Neuronal stem cell (in vitro differentiated cells): ENCODE results near the gene BRMS1L.

Experiments
- DNase-seq: peaks from one replicate; pipeline ENCODE4 v3.0.0-alpha.2; 2013; ENCODE audit warnings: low spot score
- H2AFZ ChIP-seq: one replicate; pipeline ENCODE4 v1.6.1; 2013; ENCODE audit warnings: mild to moderate bottlenecking, low read length, inconsistent platforms
- H2AK5ac ChIP-seq: 2 replicates; pipeline ENCODE4 v1.6.1; 2013; ENCODE audit warnings: low read depth, mild to moderate bottlenecking, inconsistent platforms, low read length, moderate library complexity, mixed read lengths
- H2BK120ac ChIP-seq: 2 replicates; pipeline ENCODE4 v1.6.1; 2013; ENCODE audit warnings: low read depth, mild to moderate bottlenecking, inconsistent platforms, low read length, moderate library complexity, mixed read lengths
- H2BK12ac ChIP-seq: one replicate; pipeline ENCODE4 v1.6.1; 2013; ENCODE audit warnings: low read length, inconsistent platforms
- H2BK15ac ChIP-seq: 2 replicates; pipeline ENCODE4 v1.6.1; 2013; ENCODE audit warnings: mild to moderate bottlenecking, low read length, inconsistent platforms, mixed read lengths
- H2BK5ac ChIP-seq: one replicate; pipeline ENCODE4 v1.6.1; 2013; ENCODE audit warnings: inconsistent platforms, mild to moderate bottlenecking, low read length, moderate library complexity
- H3K14ac ChIP-seq: one replicate; pipeline ENCODE4 v1.6.1; 2013; ENCODE audit warnings: low read length, inconsistent platforms
- H3K18ac ChIP-seq: 2 replicates; pipeline ENCODE4 v1.6.1; 2013; ENCODE audit warnings: low read length, inconsistent platforms
- H3K23ac ChIP-seq: 2 replicates; pipeline ENCODE4 v1.6.1; 2013; ENCODE audit warnings: low read depth, mild to moderate bottlenecking, mixed read lengths, low read length, inconsistent platforms; ENCODE audit not compliant: poor library complexity
- H3K27ac ChIP-seq: replicated peaks from 3 replicates; pipeline ENCODE4 v1.5.1; 2013; ENCODE audit warnings: low read length, inconsistent platforms
- H3K27me3 ChIP-seq, 3 experiments: 2 replicates each; pipeline ENCODE4 v1.6.1; 2013; ENCODE audit warnings: low read length in 3 of 3, mild to moderate bottlenecking in 2 of 3, inconsistent platforms in 1 of 3, low read depth in 1 of 3, mixed read lengths in 1 of 3, moderate library complexity in 1 of 3; ENCODE audit not compliant: control insufficient read depth in 3 of 3, insufficient read depth in 3 of 3
- H3K36me3 ChIP-seq, 2 donors: replicated peaks in 1 of 2; 2 replicates each; pipeline ENCODE4 v1.6.1; 2013; ENCODE audit warnings: low read length in 2 of 2; ENCODE audit not compliant: control insufficient read depth in 2 of 2, insufficient read depth in 2 of 2
- H3K4ac ChIP-seq: 2 replicates; pipeline ENCODE4 v1.6.1; 2013; ENCODE audit warnings: inconsistent platforms, mild to moderate bottlenecking, low read length, moderate library complexity
- H3K4me1 ChIP-seq, 2 donors: 1 replicate in 1 of 2; 2 replicates in 1 of 2; pipeline ENCODE4 v1.6.1; 2013; ENCODE audit warnings: low read length in 2 of 2, low read depth in 1 of 2; ENCODE audit not compliant: control insufficient read depth in 2 of 2, insufficient read depth in 1 of 2
- H3K4me2 ChIP-seq: one replicate; pipeline ENCODE4 v1.6.1; 2013; ENCODE audit warnings: mild to moderate bottlenecking, low read length, inconsistent platforms; ENCODE audit not compliant: insufficient read depth, poor library complexity, severe bottlenecking
- H3K4me3 ChIP-seq, 2 donors: 2 replicates each; pipeline ENCODE4 v1.5.1; 2013; ENCODE audit warnings: low read length in 2 of 2, mild to moderate bottlenecking in 2 of 2, inconsistent platforms in 1 of 2, moderate library complexity in 1 of 2
- H3K79me1 ChIP-seq: one replicate; pipeline ENCODE4 v1.6.1; 2013; ENCODE audit warnings: low read depth, mild to moderate bottlenecking, inconsistent platforms, low read length, moderate library complexity
- H3K9ac ChIP-seq: one replicate; pipeline ENCODE4 v1.6.1; 2013; ENCODE audit warnings: mild to moderate bottlenecking, low read depth, low read length, inconsistent platforms; ENCODE audit not compliant: poor library complexity
- H3K9me3 ChIP-seq, 2 donors: replicated peaks in 1 of 2; 2 replicates each; pipeline versions ENCODE3 to v1.6.1; 2013; ENCODE audit warnings: low read length in 2 of 2, mild to moderate bottlenecking in 2 of 2, inconsistent platforms in 1 of 2, low read depth in 1 of 2, mixed read lengths in 1 of 2, moderate library complexity in 1 of 2; ENCODE audit not compliant: control insufficient read depth in 2 of 2, insufficient read depth in 1 of 2
- H4K8ac ChIP-seq: one replicate; pipeline ENCODE4 v1.6.1; 2013; ENCODE audit warnings: low read depth, mild to moderate bottlenecking, inconsistent platforms, low read length, moderate library complexity
- H4K91ac ChIP-seq: one replicate; pipeline ENCODE4 v1.6.1; 2013; ENCODE audit warnings: low read length, low read depth, mild to moderate bottlenecking, inconsistent platforms; ENCODE audit not compliant: poor library complexity
- WGBS, 2 donors: extraction: QIAGEN DNeasy Blood & Tissue Kit; methylation state at CpG; one replicate each; pipeline ENCODE4 v1.1.7; 2013; ENCODE audit warnings: missing lambda C conversion rate in 2 of 2, mixed read lengths in 1 of 2; ENCODE audit not compliant: insufficient read length in 2 of 2, insufficient replicate concordance in 1 of 2; ENCODE audit errors: extremely low coverage in 2 of 2; 5-methylcytosine and 5-hydroxymethylcytosine counted together

BRMS1L gene

DNA sequence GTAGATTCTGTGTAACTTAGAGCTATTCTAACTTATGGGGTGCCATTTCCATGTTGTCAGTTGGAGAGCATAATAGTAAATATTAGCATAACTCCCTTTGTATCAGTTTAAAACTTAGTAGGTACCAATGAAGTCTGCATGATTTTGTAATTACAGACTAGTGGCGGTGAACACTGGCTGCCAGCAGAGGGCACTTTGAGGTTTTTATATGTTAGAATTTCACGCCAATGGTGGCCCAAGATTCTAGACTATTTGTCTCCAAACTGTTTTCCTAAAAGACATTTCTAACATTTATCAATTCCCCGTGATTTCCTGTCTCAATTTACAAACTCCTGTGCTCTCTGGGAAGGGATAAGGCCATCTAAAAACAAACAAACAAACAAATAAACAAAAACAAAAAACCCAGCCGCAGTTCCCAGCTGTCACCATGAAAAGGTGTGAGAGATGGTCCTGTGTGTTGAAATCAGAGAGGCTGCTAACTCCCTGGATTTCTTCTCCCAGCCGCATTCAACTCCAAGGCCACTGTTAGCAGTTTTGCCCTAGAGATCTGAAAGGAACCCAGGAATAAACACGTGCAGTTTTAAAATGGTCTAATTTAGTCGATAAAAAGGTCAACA lies 57.6 kb downstream of the BRMS1L start:
- Histone ChIP-seq H4K91ac (no peak overlapping the region), H3K27me3 (peaks cover 0 to 2% (median 0%) of the 10 kb centered on the region in 3 experiments), H3K4ac (no peak overlapping the region), H3K14ac (no peak overlapping the region), H2BK12ac (no peak overlapping the region), H4K8ac (no peak overlapping the region), H2BK120ac (no peak overlapping the region), H3K9me3 (no peaks in the 10 kb centered on the region), H2BK15ac (no peak overlapping the region), H3K4me1 (no peaks in the 10 kb centered on the region), H2BK5ac (no peak overlapping the region), H2AFZ (peak overlapping the region; percentile 36), H2AK5ac (no peak overlapping the region), H3K36me3 (no peaks in the 10 kb centered on the region), H3K18ac (no peak overlapping the region), H3K4me3 (no peak overlapping the region), H3K4me2 (no peak overlapping the region), H3K27ac (no peak overlapping the region), H3K9ac (no peak overlapping the region), H3K23ac (no peak overlapping the region), H3K79me1 (no peaks in the 10 kb centered on the region)
- DNase-seq: no peak
- WGBS, 2 donors: no CpG with 5 or more reads among the region's 7 CpGs

DNA sequence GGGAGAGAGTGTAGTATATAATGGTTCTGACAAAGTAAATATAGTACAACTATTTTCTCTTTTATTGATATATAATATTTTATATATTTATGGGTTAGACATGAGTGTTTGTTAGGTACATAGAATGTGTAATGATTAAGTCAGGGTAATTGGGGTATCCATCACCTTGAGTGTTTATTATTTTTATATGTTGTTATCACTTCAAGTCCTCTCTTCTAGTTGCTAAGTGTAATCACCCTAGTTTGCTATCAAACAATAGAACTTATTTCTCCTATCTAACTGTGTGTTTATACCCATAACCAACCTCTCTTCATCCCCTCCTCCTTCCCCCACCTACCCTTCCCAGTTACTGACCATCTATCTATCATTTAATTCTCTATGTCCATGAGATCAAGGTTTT lies 64.2 kb downstream of the BRMS1L start:
- no peaks in the 10 kb centered on the region for H3K79me1 ChIP-seq
- H3K4ac ChIP-seq: no peak overlapping the region
- H2AK5ac ChIP-seq: no peak overlapping the region
- H3K23ac ChIP-seq: no peak overlapping the region
- no peaks in the 10 kb centered on the region for H3K36me3 ChIP-seq
- no peak overlapping the region for H4K8ac ChIP-seq
- no peak overlapping the region for H3K4me2 ChIP-seq
- H3K27ac ChIP-seq: no peak overlapping the region
- no peak overlapping the region for H2BK12ac ChIP-seq
- H3K27me3 ChIP-seq: peaks cover 0 to 2% (median 0%) of the 10 kb centered on the region in 3 experiments
- no peak overlapping the region for H4K91ac ChIP-seq
- no peak for DNase-seq
- H3K9me3 ChIP-seq: no peaks in the 10 kb centered on the region
- no peak overlapping the region for H2BK5ac ChIP-seq
- H2BK120ac ChIP-seq: no peak overlapping the region
- H2AFZ ChIP-seq: no peak overlapping the region
- no peak overlapping the region for H2BK15ac ChIP-seq
- no peaks in the 10 kb centered on the region for H3K4me1 ChIP-seq
- H3K4me3 ChIP-seq: no peak overlapping the region
- no peak overlapping the region for H3K14ac ChIP-seq
- no peak overlapping the region for H3K9ac ChIP-seq
- no peak overlapping the region for H3K18ac ChIP-seq

DNA sequence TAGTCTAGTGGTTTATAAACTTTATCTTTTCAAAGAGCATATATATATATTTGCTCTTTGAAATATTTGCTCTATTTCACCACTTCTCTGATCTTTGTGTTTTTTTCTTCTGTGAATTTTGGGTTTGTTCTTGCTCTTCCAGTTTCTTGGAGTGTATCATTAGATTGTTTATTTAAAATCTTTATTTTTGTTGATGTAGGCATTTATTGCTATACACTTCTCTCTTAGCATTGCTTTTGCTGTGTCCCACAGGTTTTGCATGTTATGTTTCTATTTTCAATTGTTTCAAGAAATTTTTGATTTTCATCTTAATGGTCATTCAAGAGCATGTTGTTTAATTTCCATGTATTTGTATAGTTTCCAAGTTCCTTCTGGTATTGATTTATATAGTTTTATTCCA lies 69.1 kb downstream of the BRMS1L start:
- Histone ChIP-seq H3K18ac (no peak overlapping the region), H3K36me3 (no peaks in the 10 kb centered on the region), H3K9me3 (no peaks in the 10 kb centered on the region), H3K4ac (no peak overlapping the region), H2BK120ac (no peak overlapping the region), H3K27me3 (peaks cover 0 to 3% (median 0%) of the 10 kb centered on the region in 3 experiments), H3K4me2 (no peak overlapping the region), H2AK5ac (no peak overlapping the region), H2BK15ac (no peak overlapping the region), H3K79me1 (no peaks in the 10 kb centered on the region), H3K4me3 (no peak overlapping the region), H3K23ac (no peak overlapping the region), H2BK5ac (no peak overlapping the region), H4K91ac (no peak overlapping the region), H4K8ac (no peak overlapping the region), H3K9ac (no peak overlapping the region), H2AFZ (no peak overlapping the region), H3K4me1 (peaks cover 2 to 9% of the 10 kb centered on the region in 2 donors), H3K14ac (no peak overlapping the region), H2BK12ac (no peak overlapping the region), H3K27ac (no peak overlapping the region)
- DNase-seq: no peak

DNA sequence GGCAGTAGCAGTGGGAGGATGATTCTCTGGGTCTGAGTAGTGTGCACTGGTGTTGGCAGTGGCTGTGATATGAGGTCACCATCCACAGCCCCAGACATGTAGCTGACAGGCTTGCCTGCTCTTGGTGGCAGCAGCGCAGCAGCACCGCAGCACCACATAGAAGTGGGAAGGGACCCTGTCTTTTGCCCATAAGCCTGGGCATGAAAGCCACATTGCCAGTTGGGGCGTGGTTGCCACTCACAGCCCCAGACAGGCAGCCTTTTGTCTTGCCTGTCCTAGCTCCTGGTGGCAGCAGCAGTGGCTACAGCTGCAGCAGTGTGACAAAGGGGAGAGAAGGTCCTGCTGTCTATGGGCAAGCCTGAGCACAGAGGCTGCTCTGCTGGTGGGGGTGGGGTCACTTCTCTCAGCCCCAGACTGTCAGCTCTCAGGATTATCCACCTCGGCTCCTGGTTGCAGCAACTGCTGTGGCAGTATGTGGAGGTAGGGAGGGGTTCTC lies 71.5 kb downstream of the BRMS1L start:
- Histone ChIP-seq H2AK5ac (no peak overlapping the region), H3K18ac (peak overlapping the region; percentile 62), H3K4me3 (no peak overlapping the region), H3K9me3 (no peaks in the 10 kb centered on the region), H3K4ac (no peak overlapping the region), H4K8ac (no peak overlapping the region), H2BK5ac (no peak overlapping the region), H3K4me2 (no peak overlapping the region), H4K91ac (peak overlapping the region; percentile 19), H2BK120ac (no peak overlapping the region), H3K23ac (no peak overlapping the region), H3K27ac (peak overlapping the region; percentile 8), H3K27me3 (peaks cover 0 to 15% (median 0%) of the 10 kb centered on the region in 3 experiments), H2BK15ac (peak overlapping the region; percentile 1), H3K4me1 (peaks cover 2 to 9% of the 10 kb centered on the region in 2 donors), H3K14ac (peak overlapping the region; percentile 1), H2AFZ (peak overlapping the region; percentile 42), H3K9ac (no peak overlapping the region), H2BK12ac (no peak overlapping the region), H3K36me3 (no peaks in the 10 kb centered on the region), H3K79me1 (no peaks in the 10 kb centered on the region)
- WGBS, 2 donors: no CpG with 5 or more reads among the region's 4 CpGs
- peak; percentile 40 for DNase-seq
